ENCODE measurements around the gene MYO1D. TPM values are rescaled to one million over a fixed set of nuclear protein-coding genes. Genes with fewer than 3 reads are reported as not detected.

MYO1D gene
- total RNA-seq, 2 donors from 2014 or later, result 12.4 to 13.6 TPM

GRCh38 chr17:32504166-32504990 is 372.5 kb downstream of the MYO1D start:
- no peaks in the 10 kb centered on the region for H3K9me3 Mint-ChIP-seq
- no peak for DNase-seq (ENCODE audit: low spot score in 2 of 2)
- H3K27ac Mint-ChIP-seq, result peak overlapping the region; percentile 84 to 86
- H3K36me3 Mint-ChIP-seq, result peaks cover 4 to 9% of the 10 kb centered on the region in 2 donors
- peak in 1 of 2 donors; percentile 33 for ATAC-seq

GRCh38 chr17:32503251-32504165 is 373.4 kb downstream of the MYO1D start:
- peak in 1 of 2 donors; percentile 44 for DNase-seq (ENCODE audit: low spot score in 2 of 2)
- ATAC-seq, result peak; percentile 90 to 96
- H3K27ac Mint-ChIP-seq, result peak overlapping the region; percentile 84 to 86
- H3K9me3 Mint-ChIP-seq, result no peaks in the 10 kb centered on the region
- H3K36me3 Mint-ChIP-seq, result peaks cover 4 to 9% of the 10 kb centered on the region in 2 donors

- H3K36me3 Mint-ChIP-seq, result peaks cover 4 to 9% of the 10 kb centered on the region in 2 donors
- peak overlapping the region; percentile 81 to 86 for H3K27ac Mint-ChIP-seq
- no peak for DNase-seq (ENCODE audit: low spot score in 2 of 2)
- no peak for ATAC-seq
- H3K9me3 Mint-ChIP-seq, result no peaks in the 10 kb centered on the region
Measured at GRCh38 chr17:32502710-32503109, 374.2 kb downstream of the MYO1D start.

GRCh38 chr17:32502013-32502412 is 374.9 kb downstream of the MYO1D start:
- DNase-seq (ENCODE audit: low spot score in 2 of 2) (no peak), ATAC-seq (no peak)
- Mint-ChIP-seq H3K36me3 (peaks cover 4 to 5% of the 10 kb centered on the region in 2 donors), H3K9me3 (no peaks in the 10 kb centered on the region), H3K27ac (peak overlapping the region; percentile 46 to 81)

GRCh38 chr17:32498391-32498790 is 378.5 kb downstream of the MYO1D start:
- Mint-ChIP-seq H3K36me3 (peaks cover 4 to 5% of the 10 kb centered on the region in 2 donors), H3K9me3 (no peaks in the 10 kb centered on the region), H3K27ac (peak overlapping the region in 1 of 2 donors; percentile 16)
- DNase-seq (ENCODE audit: low spot score in 2 of 2), result no peak
- ATAC-seq, result no peak

GRCh38 chr17:32497431-32498205 is 379.3 kb downstream of the MYO1D start:
- ATAC-seq (no peak), DNase-seq (ENCODE audit: low spot score in 2 of 2) (no peak)
- Mint-ChIP-seq H3K27ac (peak overlapping the region in 1 of 2 donors; percentile 16), H3K36me3 (peaks cover 4 to 5% of the 10 kb centered on the region in 2 donors), H3K9me3 (no peaks in the 10 kb centered on the region)

GRCh38 chr17:32496395-32497073 is 380.4 kb downstream of the MYO1D start:
- H3K9me3 Mint-ChIP-seq, result no peaks in the 10 kb centered on the region
- no peak for DNase-seq (ENCODE audit: low spot score in 2 of 2)
- no peak overlapping the region for H3K27ac Mint-ChIP-seq
- ATAC-seq, result no peak
- H3K36me3 Mint-ChIP-seq, result peaks cover 0 to 5% of the 10 kb centered on the region in 2 donors

GRCh38 chr17:32495359-32496231 is 381.3 kb downstream of the MYO1D start:
- ATAC-seq, result peak in 1 of 2 donors; percentile 20
- DNase-seq (ENCODE audit: low spot score in 2 of 2), result no peak
- H3K9me3 Mint-ChIP-seq, result no peaks in the 10 kb centered on the region
- H3K36me3 Mint-ChIP-seq, result no peaks in the 10 kb centered on the region
- no peak overlapping the region for H3K27ac Mint-ChIP-seq

GRCh38 chr17:32494621-32495358 is 382.1 kb downstream of the MYO1D start:
- DNase-seq (ENCODE audit: low spot score in 2 of 2), result no peak
- peak in 1 of 2 donors; percentile 26 for ATAC-seq
- Mint-ChIP-seq H3K36me3 (peaks cover 6 to 7% of the 10 kb centered on the region in 2 donors), H3K9me3 (no peaks in the 10 kb centered on the region), H3K27ac (no peak overlapping the region)

GRCh38 chr17:32493976-32494513 is 382.9 kb downstream of the MYO1D start:
- ATAC-seq, result no peak
- Mint-ChIP-seq H3K36me3 (peaks cover 14% of the 10 kb centered on the region in 2 donors), H3K9me3 (no peaks in the 10 kb centered on the region), H3K27ac (no peak overlapping the region)
- no peak for DNase-seq (ENCODE audit: low spot score in 2 of 2)

- Mint-ChIP-seq H3K9me3 (no peaks in the 10 kb centered on the region), H3K27ac (peak overlapping the region in 1 of 2 donors; percentile 68), H3K36me3 (peaks cover 19% of the 10 kb centered on the region in 2 donors)
- ATAC-seq, result no peak
- no peak for DNase-seq (ENCODE audit: low spot score in 2 of 2)
Measured at GRCh38 chr17:32493571-32493970, 383.4 kb downstream of the MYO1D start.

- DNase-seq (ENCODE audit: low spot score in 2 of 2) (no peak), ATAC-seq (no peak)
- Mint-ChIP-seq H3K9me3 (no peaks in the 10 kb centered on the region), H3K27ac (peak overlapping the region; percentile 69 to 91), H3K36me3 (peaks cover 27% of the 10 kb centered on the region in 2 donors)
Measured at GRCh38 chr17:32492648-32493289, 384.2 kb downstream of the MYO1D start.

GRCh38 chr17:32492264-32492589 is 384.7 kb downstream of the MYO1D start:
- H3K9me3 Mint-ChIP-seq, result no peaks in the 10 kb centered on the region
- peak overlapping the region; percentile 69 to 79 for H3K27ac Mint-ChIP-seq
- peak in 1 of 2 donors; percentile 4 for ATAC-seq
- no peak for DNase-seq (ENCODE audit: low spot score in 2 of 2)
- H3K36me3 Mint-ChIP-seq, result peaks cover 31% of the 10 kb centered on the region in 2 donors

Measured in activated naive CD4-positive, alpha-beta T cell treated with anti-CD3 and anti-CD28 coated beads, Interleukin-2, amount 50 U/mL, for 72 hours (primary cell).